IMR-90 (cell line): ENCODE measurements around the gene PTPN13. TPM values are rescaled to one million over a fixed set of nuclear protein-coding genes. Genes with fewer than 3 reads are reported as not detected.

Experiments used
- ATAC-seq: fragments of 200-7000 bp; cut with Tn5 transposase; 2 replicates; pipeline ENCODE4 v1.9.1; 2020; ENCODE audit warnings: low read depth, mild to moderate bottlenecking, moderate library complexity
- BruUV-seq: library from RNA; stranded (reverse); fragments of 400-500 nt; replicated peaks from 2 replicates; lab custom pipeline; 2021; lab: Mats Ljungman, UMichigan
- CTCF ChIA-PET: fragments of 300-600 bp; formaldehyde crosslinking; extraction: SDS; loops from one replicate; lab custom pipeline; 2021; ENCODE audit warnings: antibody characterized with exemption; lab: Yijun Ruan, JAX
- POLR2A ChIA-PET: fragments of 300-600 bp; sonication (Branson Sonifier 250); formaldehyde crosslinking; loops from one replicate; lab custom pipeline; 2022; ENCODE audit warnings: antibody characterized with exemption; ENCODE audit not compliant: unreplicated experiment; lab: Charles Lee
- DNase-seq: peaks from one replicate; pipeline ENCODE4 v3.0.0; 2013
- H2AFZ ChIP-seq: replicated peaks from 2 replicates; pipeline ENCODE3; 2013; ENCODE audit warnings: low read length, mild to moderate bottlenecking; ENCODE audit not compliant: poor library complexity
- H2AK5ac ChIP-seq: 2 replicates; pipeline ENCODE4 v1.6.1; 2013; ENCODE audit warnings: low read depth, low read length, inconsistent platforms
- H2AK9ac ChIP-seq: replicated peaks from 2 replicates; pipeline ENCODE3; 2013; ENCODE audit warnings: mild to moderate bottlenecking, low read depth, low read length, moderate library complexity; ENCODE audit not compliant: poor library complexity
- H2BK120ac ChIP-seq: 2 replicates; pipeline ENCODE4 v1.6.1; 2013; ENCODE audit warnings: low read depth, low read length, inconsistent platforms
- H2BK15ac ChIP-seq: 3 replicates; pipeline ENCODE4 v1.6.1; 2013; ENCODE audit warnings: low read depth, low read length, inconsistent platforms
- H2BK20ac ChIP-seq: 2 replicates; pipeline ENCODE4 v1.6.1; 2013; ENCODE audit warnings: low read depth, mild to moderate bottlenecking, inconsistent platforms, low read length, moderate library complexity
- H2BK5ac ChIP-seq: 2 replicates; pipeline ENCODE4 v1.6.1; 2013; ENCODE audit warnings: mild to moderate bottlenecking, low read depth, low read length, inconsistent platforms; ENCODE audit not compliant: poor library complexity, severe bottlenecking
- H3K14ac ChIP-seq: replicated peaks from 2 replicates; pipeline ENCODE4 v1.6.1; 2013; ENCODE audit warnings: low read depth, low read length, inconsistent platforms
- H3K18ac ChIP-seq: 2 replicates; pipeline ENCODE4 v1.6.1; 2013; ENCODE audit warnings: low read depth, low read length, control low read depth
- H3K23ac ChIP-seq: 2 replicates; pipeline ENCODE4 v1.6.1; 2013; ENCODE audit warnings: low read depth, low read length, inconsistent platforms
- H3K27ac ChIP-seq: 2 replicates; pipeline ENCODE4 v1.5.1; 2013; ENCODE audit warnings: mild to moderate bottlenecking, control low read depth, low read length; ENCODE audit not compliant: insufficient read depth
- H3K27me3 ChIP-seq: 2 replicates; pipeline ENCODE4 v1.6.1; 2013; ENCODE audit warnings: low read length; ENCODE audit not compliant: control insufficient read depth, insufficient read depth
- H3K36me3 ChIP-seq: 2 replicates; pipeline ENCODE4 v1.6.1; 2013; ENCODE audit warnings: low read length, mixed read lengths; ENCODE audit not compliant: control insufficient read depth, insufficient read depth
- H3K4ac ChIP-seq: 2 replicates; pipeline ENCODE4 v1.6.1; 2013; ENCODE audit warnings: low read depth, low read length, inconsistent platforms
- H3K4me1 ChIP-seq: 2 replicates; pipeline ENCODE4 v1.6.1; 2013; ENCODE audit warnings: low read length, mixed read lengths; ENCODE audit not compliant: control insufficient read depth, insufficient read depth
- H3K4me2 ChIP-seq: 2 replicates; pipeline ENCODE4 v1.6.1; 2013; ENCODE audit warnings: low read depth, mild to moderate bottlenecking, control low read depth, low read length, moderate library complexity
- H3K4me3 ChIP-seq: 2 replicates; pipeline ENCODE4 v1.5.1; 2013; ENCODE audit warnings: low read depth, mild to moderate bottlenecking, control low read depth, low read length, moderate library complexity; ENCODE audit not compliant: insufficient read depth
- H3K56ac ChIP-seq: 2 replicates; pipeline ENCODE4 v1.6.1; 2013; ENCODE audit warnings: low read length, inconsistent platforms; ENCODE audit not compliant: insufficient read depth; ENCODE audit errors: extremely low read depth
- H3K79me1 ChIP-seq, 2 experiments: 2 replicates each; pipeline ENCODE4 v1.6.1; 2013; ENCODE audit warnings: low read length in 2 of 2, inconsistent platforms in 1 of 2, low read depth in 1 of 2
- H3K9ac ChIP-seq: 2 replicates; pipeline ENCODE4 v1.6.1; 2013; ENCODE audit warnings: low read depth, low read length, control low read depth
- H3K9me1 ChIP-seq: 2 replicates; pipeline ENCODE4 v1.6.1; 2013; ENCODE audit warnings: low read length, inconsistent platforms; ENCODE audit not compliant: insufficient read depth
- H3K9me3 ChIP-seq: 2 replicates; pipeline ENCODE4 v1.6.1; 2013; ENCODE audit warnings: low read length; ENCODE audit not compliant: control insufficient read depth, insufficient read depth
- H4K20me1 ChIP-seq: 2 replicates; pipeline ENCODE4 v1.6.1; 2013; ENCODE audit warnings: low read length, inconsistent platforms; ENCODE audit not compliant: insufficient read depth
- H4K5ac ChIP-seq: 2 replicates; pipeline ENCODE4 v1.6.1; 2013; ENCODE audit warnings: mild to moderate bottlenecking, low read depth, low read length, control low read depth
- H4K8ac ChIP-seq, 2 experiments: 2 replicates each; pipeline ENCODE4 v1.6.1; 2013; ENCODE audit warnings: low read depth in 2 of 2, low read length in 2 of 2, control low read depth in 1 of 2, inconsistent platforms in 1 of 2
- H4K91ac ChIP-seq: 2 replicates; pipeline ENCODE4 v1.6.1; 2013; ENCODE audit warnings: low read depth, low read length, inconsistent platforms; ENCODE audit not compliant: insufficient read depth
- BHLHE40 ChIP-seq: fragments of 150-350 bp; IDR thresholded peaks from 2 replicates; pipeline ENCODE4 v1.6.1; 2016; ENCODE audit warnings: mild to moderate bottlenecking, low read depth, low read length
- CHD1 ChIP-seq: IDR thresholded peaks from 2 replicates; pipeline ENCODE4 v1.6.1; 2012; ENCODE audit warnings: low read depth, low read length, improper control_type of control experiment
- CTCF ChIP-seq: conservative IDR thresholded peaks from 2 replicates; pipeline ENCODE4 v1.5.1; 2012; ENCODE audit warnings: mild to moderate bottlenecking, low read depth, low read length, improper control_type of control experiment
- ELK1 ChIP-seq: fragments of 150-350 bp; IDR thresholded peaks from 2 replicates; pipeline ENCODE4 v1.6.1; 2016; ENCODE audit warnings: low read depth, mild to moderate bottlenecking, low read length, moderate library complexity, borderline replicate concordance
- FOS ChIP-seq: fragments of 150-350 bp; IDR thresholded peaks from 2 replicates; pipeline ENCODE4 v1.6.1; 2016; ENCODE audit warnings: low read depth, low read length
- RCOR1 ChIP-seq: IDR thresholded peaks from 2 replicates; pipeline ENCODE4 v1.6.1; 2012; ENCODE audit warnings: mild to moderate bottlenecking, low read length, improper control_type of control experiment; ENCODE audit not compliant: insufficient replicate concordance
- WGBS, 2 experiments: methylation state at CpG; one replicate each; pipeline versions ENCODE4 v1.1.5 to v1.1.7; 2013; ENCODE audit warnings: missing lambda C conversion rate in 2 of 2; ENCODE audit not compliant: insufficient read length in 1 of 2; ENCODE audit errors: extremely low coverage in 2 of 2; 5-methylcytosine and 5-hydroxymethylcytosine counted together
- dilution Hi-C: fragments of 300-500 bp; cut with HindIII; formaldehyde crosslinking; loops from one replicate; pipeline ENCODE4 v1.14.3; 2018; ENCODE audit warnings: low sequenced_read_pairs; ENCODE audit not compliant: unreplicated experiment
- in situ Hi-C: fragments of 300-500 bp; cut with MboI; formaldehyde crosslinking; loops from 3 replicates; pipeline ENCODE4 v1.14.3; 2019; ENCODE audit warnings: low sequenced_read_pairs, inconsistent platforms, mixed read lengths
- intact Hi-C: fragments of 100-400 bp; cut with micrococcal nuclease; formaldehyde crosslinking; loops from 2 replicates; pipeline ENCODE4 v1.10.0; 2022
- polyA plus RNA-seq, 3 experiments: library from polyadenylated mRNA; depleted of rRNA; stranded (reverse); fragments of >200 nt; gene quantifications; 2 replicates each; pipeline ENCODE4 v1.2.3, GENCODE V29; 2012; ENCODE audit warnings: low replicate concordance in 1 of 3
- total RNA-seq: library from RNA; depleted of rRNA; stranded (reverse); fragments of >200 nt; gene quantifications from 2 replicates; pipeline ENCODE4 v1.2.3, GENCODE V29; 2012

Gene PTPN13
- total and polyA plus RNA-seq, 2 of the 4 experiments (the other 2 are of a cell fraction) = 7.7 to 29.0 TPM

- H2BK20ac ChIP-seq = no peak overlapping the region
- ChIA-PET POLR2A (no interaction called here), CTCF (no interaction called here)
- H2AFZ ChIP-seq = no peak overlapping the region
- H3K4me2 ChIP-seq = no peak overlapping the region
- H3K56ac ChIP-seq = no peak overlapping the region
- no peak overlapping the region for H2BK5ac ChIP-seq
- H3K4me3 ChIP-seq = no peak overlapping the region
- no peak overlapping the region for H4K5ac ChIP-seq
- H3K27me3 ChIP-seq = no peaks in the 10 kb centered on the region
- no peaks in the 10 kb centered on the region for H4K20me1 ChIP-seq
- WGBS, 2 experiments = no CpG with 5 or more reads among the region's 2 CpGs
- H3K4ac ChIP-seq = no peak overlapping the region
- 0 out of 2 replicates have a peak, but pooled peaks cover 3% of the 10 kb centered on the region for H3K9me1 ChIP-seq
- no peak overlapping the region for H3K18ac ChIP-seq
- no peak overlapping the region for H2AK9ac ChIP-seq
- H3K27ac ChIP-seq = no peak overlapping the region
- H4K91ac ChIP-seq = no peak overlapping the region
- H4K8ac ChIP-seq = no peak overlapping the region
- no peak for DNase-seq
- no peak overlapping the region for H3K14ac ChIP-seq
- no peak overlapping the region for H3K9ac ChIP-seq
- BruUV-seq = no TSS peak
- H3K23ac ChIP-seq = no peak overlapping the region
- ATAC-seq = no peak
- TF ChIP-seq ELK1 (no peak), CTCF (no peak), RCOR1 (no peak), FOS (no peak), CHD1 (no peak), BHLHE40 (no peak)
- no peak overlapping the region for H2BK120ac ChIP-seq
- H3K36me3 ChIP-seq = peaks cover 9% of the 10 kb centered on the region
- no peaks in the 10 kb centered on the region for H3K4me1 ChIP-seq
- intact Hi-C loops (loop anchor here (5.0 kb wide), 1 partner anchor 258 kb away; no protein-coding TSS in a partner anchor), dilution Hi-C loops (no loop called here), in situ Hi-C loops (no loop called here)
- no peaks in the 10 kb centered on the region for H3K9me3 ChIP-seq
- H2BK15ac ChIP-seq = no peak overlapping the region
- H2AK5ac ChIP-seq = no peak overlapping the region
- no peaks in the 10 kb centered on the region for H3K79me1 ChIP-seq
Observed at GRCh38 chr4:86755388-86755787, 161.3 kb downstream of the PTPN13 start.
